K562 (cell line): ENCODE measurements around the gene TNIP2. TPM values are rescaled to one million over a fixed set of nuclear protein-coding genes. Genes with fewer than 3 reads are reported as not detected.

ENCODE experiments used
- ATAC-seq: fragments of 200-7000 bp; cut with Tn5 transposase; 3 replicates; pipeline ENCODE4 v1.9.1; 2020; ENCODE audit warnings: moderate library complexity
- BruUV-seq: library from RNA; stranded (reverse); fragments of 400-500 nt; replicated peaks from 2 replicates; lab custom pipeline; 2021; lab: Mats Ljungman, UMichigan
- CTCF ChIA-PET: fragments of 300-600 bp; formaldehyde crosslinking; extraction: SDS; loops from one replicate; lab custom pipeline; 2021; ENCODE audit warnings: low intra/inter-chr PET ratio; lab: Yijun Ruan, JAX
- POLR2A ChIA-PET: fragments of 300-600, 350-650 bp; sonication (Branson Sonifier 250); formaldehyde crosslinking; extraction: SDS; loops from one replicate; lab custom pipeline; 2021; ENCODE audit warnings: antibody characterized with exemption, inconsistent platforms; lab: Yijun Ruan, JAX
- DNase-seq, 4 experiments: peaks; one replicate each; pipeline versions ENCODE4 v3.0.0 to v3.0.0-alpha.2; 2011 to 2018; ENCODE audit warnings: low spot score in 3 of 4, mixed read lengths in 3 of 4; ENCODE audit errors: extremely low read depth in 1 of 4
- FAIRE-seq: peaks from 2 replicates; lab custom pipeline; 2011; peaks lifted over from hg19 to GRCh38; lab: Jason Lieb, UNC
- H2AFZ ChIP-seq: 2 replicates; pipeline ENCODE4 v1.6.0; 2011; ENCODE audit warnings: low read depth, low read length, control low read depth, inconsistent platforms
- H3K27ac ChIP-seq: fragments of 200-600 bp; 3 replicates; pipeline ENCODE4 v1.8.0; 2011; ENCODE audit warnings: low read depth, mild to moderate bottlenecking, control low read depth, inconsistent platforms, low read length, moderate library complexity, mixed read lengths; ENCODE audit errors: extremely low read depth
- H3K27me3 ChIP-seq, 2 experiments: fragments of 300-600 bp in 1 of 2; 2 replicates in 1 of 2; 3 replicates in 1 of 2; pipeline versions ENCODE4 v1.6.0 to v1.8.0; 2011; ENCODE audit warnings: inconsistent platforms in 2 of 2, low read length in 2 of 2, mild to moderate bottlenecking in 1 of 2, mixed read lengths in 1 of 2, moderate library complexity in 1 of 2; ENCODE audit not compliant: control insufficient read depth in 2 of 2, insufficient read depth in 2 of 2
- H3K36me3 ChIP-seq: fragments of 300-600 bp; 3 replicates; pipeline ENCODE4 v1.8.0; 2011; ENCODE audit warnings: mild to moderate bottlenecking, low read length, inconsistent platforms; ENCODE audit not compliant: control insufficient read depth, insufficient read depth
- H3K4me1 ChIP-seq, 2 experiments: fragments of 200-600 bp in 1 of 2; replicated peaks in 1 of 2; 2 replicates in 1 of 2; 3 replicates in 1 of 2; pipeline versions ENCODE4 v1.5.1 to v1.8.0; 2011; ENCODE audit warnings: inconsistent platforms in 2 of 2, low read length in 2 of 2, mild to moderate bottlenecking in 1 of 2, mixed read lengths in 1 of 2, moderate library complexity in 1 of 2; ENCODE audit not compliant: control insufficient read depth in 2 of 2, insufficient read depth in 2 of 2
- H3K4me2 ChIP-seq: 2 replicates; pipeline ENCODE4 v1.6.1; 2011; ENCODE audit warnings: low read length, control low read depth, inconsistent platforms, mixed read lengths; ENCODE audit not compliant: insufficient read depth
- H3K4me3 ChIP-seq: fragments of 200-600 bp; sonication (generic), shearing (Covaris generic); 2 replicates; pipeline ENCODE4 v1.5.1; 2016; ENCODE audit warnings: control low read depth, inconsistent platforms
- H3K79me2 ChIP-seq: fragments of 200-600 bp; 3 replicates; pipeline ENCODE4 v1.8.0; 2011; ENCODE audit warnings: low read length, inconsistent platforms; ENCODE audit not compliant: control insufficient read depth, insufficient read depth
- H3K9ac ChIP-seq, 2 experiments: 2 replicates each; pipeline versions ENCODE4 v1.6.0 to v1.6.1; 2011; ENCODE audit warnings: low read depth in 2 of 2, low read length in 2 of 2, control low read depth in 1 of 2, inconsistent platforms in 1 of 2, mild to moderate bottlenecking in 1 of 2, mixed read lengths in 1 of 2; ENCODE audit not compliant: insufficient read depth in 1 of 2
- H3K9me1 ChIP-seq: one replicate; pipeline ENCODE4 v1.6.0; 2011; ENCODE audit warnings: inconsistent platforms, mild to moderate bottlenecking, low read length, moderate library complexity; ENCODE audit not compliant: control insufficient read depth, insufficient read depth
- H3K9me3 ChIP-seq: replicated peaks from 2 replicates; pipeline ENCODE4 v1.5.1; 2011; ENCODE audit warnings: low read depth, low read length, inconsistent platforms; ENCODE audit not compliant: control insufficient read depth, insufficient read depth
- H4K20me1 ChIP-seq: replicated peaks from 2 replicates; pipeline ENCODE4 v1.6.1; 2011; ENCODE audit warnings: low read length, inconsistent platforms, mixed read lengths; ENCODE audit not compliant: control insufficient read depth, insufficient read depth
- ATF3 ChIP-seq, 2 experiments: fragments of 450-650 bp in 1 of 2; sonication (generic) in 1 of 2; formaldehyde crosslinking in 1 of 2; IDR thresholded peaks in 1 of 2; conservative IDR thresholded peaks in 1 of 2; 2 replicates each; pipeline versions ENCODE4 v1.6.1 to v1.8.1; 2016 to 2023; ENCODE audit warnings: mild to moderate bottlenecking in 2 of 2, moderate library complexity in 2 of 2, inconsistent platforms in 1 of 2, missing genetic modification reagents in 1 of 2
- BRF2 ChIP-seq: IDR thresholded peaks from 3 replicates; pipeline ENCODE4 v1.6.1; 2011; ENCODE audit warnings: borderline replicate concordance, mild to moderate bottlenecking; ENCODE audit not compliant: insufficient read length, insufficient read depth
- C11orf30 ChIP-seq: fragments of 450-650 bp; IDR thresholded peaks from 2 replicates; pipeline ENCODE4 v1.6.1; 2016; ENCODE audit warnings: low read depth, mild to moderate bottlenecking
- CUX1 ChIP-seq: fragments of 200-800 bp; sonication (Bioruptor generic); IDR thresholded peaks from 2 replicates; pipeline ENCODE4 v1.6.1; 2016; ENCODE audit warnings: missing genetic modification characterization, missing compliant biosample characterization
- FOXJ2 ChIP-seq: fragments of 200-800 bp; sonication (Bioruptor generic); IDR thresholded peaks from 2 replicates; pipeline ENCODE4 v1.6.1; 2016; ENCODE audit warnings: missing genetic modification characterization, missing compliant biosample characterization
- RFX7 ChIP-seq: fragments of 250-450 bp; sonication (Bioruptor Pico); IDR thresholded peaks from 2 replicates; pipeline ENCODE4 v1.5.1; 2021; ENCODE audit warnings: mild to moderate bottlenecking
- ZBED1 ChIP-seq: IDR thresholded peaks from 2 replicates; pipeline ENCODE4 v1.6.1; 2014
- ZBTB17 ChIP-seq: fragments of 450-650 bp; formaldehyde crosslinking; IDR thresholded peaks from 2 replicates; pipeline ENCODE4 v1.4.0; 2020; ENCODE audit warnings: mild to moderate bottlenecking
- ZNF24 ChIP-seq: fragments of 450-650 bp; IDR thresholded peaks from 2 replicates; pipeline ENCODE4 v1.6.1; 2016
- WGBS: fragments of 100-300 bp; shearing (Covaris generic); methylation state at CpG from one replicate; pipeline ENCODE4 v1.1.6; 2016; ENCODE audit warnings: low coverage, mixed read lengths; ENCODE audit not compliant: insufficient coverage; ENCODE audit errors: missing lambda C conversion rate; 5-methylcytosine and 5-hydroxymethylcytosine counted together
- in situ Hi-C: fragments of 300-500 bp; cut with MboI; formaldehyde crosslinking; loops from 4 replicates; pipeline ENCODE4 v1.15.0; 2018; ENCODE audit warnings: inconsistent platforms, mixed read lengths
- intact Hi-C: fragments of 100-400 bp; cut with micrococcal nuclease; formaldehyde crosslinking; loops from 2 replicates; pipeline ENCODE4 v1.14.2; 2022
- polyA plus RNA-seq, 8 experiments: library from polyadenylated mRNA; depleted of rRNA in 4 of 8; stranded (reverse) in 5 of 8; unstranded in 3 of 8; fragments of >200 nt; fragmentation: Nextera tagmentation in 2 of 8; fragmentation: Illumina TruSeq in 1 of 8; extraction: Ambion mirVana in 2 of 8; extraction: Trizol in 1 of 8; gene quantifications; 2 replicates each; pipeline versions ENCODE4 v1.2.1 to v1.2.3, GENCODE V29; 2011 to 2014; ENCODE audit warnings: inconsistent platforms in 1 of 8, missing spikeins in 1 of 8
- total RNA-seq, 7 experiments: library from RNA; depleted of rRNA in 6 of 7; stranded (reverse); fragments of >200 nt in 6 of 7; fragmentation: Illumina TruSeq in 2 of 7; extraction: Trizol in 2 of 7; gene quantifications; 2 replicates each; pipeline versions ENCODE4 v1.2.1 to v1.2.3, GENCODE V29; 2011 to 2021; ENCODE audit warnings: low replicate concordance in 1 of 7

Gene TNIP2
- total and polyA plus RNA-seq, 9 of the 15 experiments (the other 6 are each of a cell fraction or from before 2014, with no cell fraction given) = 0.61 to 42.6 (median 19.5) TPM

- no peak overlapping the region for H3K9ac ChIP-seq
- ATAC-seq (no peak), FAIRE-seq (no peak), DNase-seq (no peak)
- intact Hi-C loops = no loop called here
- POLR2A ChIA-PET = no interaction called here
- H2AFZ ChIP-seq = no peak overlapping the region
- TF ChIP-seq FOXJ2 (no peak), ZNF24 (peak; percentile 39; the same call in 1 of the 2 replicates), ZBED1 (no peak), ATF3 (IDR thresholded peaks at IDR 0.05) (no peak), ATF3 (CRISPR knock-in tag; conservative IDR thresholded peaks at IDR 0.05) (no peak), CUX1 (no peak), RFX7 (CRISPR knock-in tag) (no peak), ZBTB17 (no peak), BRF2 (no peak), C11orf30 (no peak)
- H3K79me2 ChIP-seq = no peaks in the 10 kb centered on the region
- no peaks in the 10 kb centered on the region for H3K36me3 ChIP-seq
- 46% methylated on average over 5 of the region's 5 CpGs for WGBS
- CTCF ChIA-PET = no interaction called here
- no peak overlapping the region for H3K4me3 ChIP-seq
- peaks cover 5 to 27% of the 10 kb centered on the region in 2 experiments for H3K4me1 ChIP-seq
- BruUV-seq = no TSS peak
- H3K27ac ChIP-seq = no peak overlapping the region
- no peak overlapping the region for H3K4me2 ChIP-seq
- no peaks in the 10 kb centered on the region for H3K27me3 ChIP-seq
- in situ Hi-C loops = no loop called here
- no peaks in the 10 kb centered on the region; the same call in 1 of the 2 replicates for H3K9me3 ChIP-seq
- no peaks in the 10 kb centered on the region for H3K9me1 ChIP-seq
- H4K20me1 ChIP-seq = no peaks in the 10 kb centered on the region
Observed at GRCh38 chr4:2767046-2767704, 11.0 kb upstream of the TNIP2 start.
